OCI-M1 (cell line): Measurements from ENCODE around the gene THADA.
"Not testable (repeated sequence)": the region's sequence is repeated elsewhere in the genome, so short reads cannot be mapped to it uniquely, and the experiment has no call there.

Experiments used
- DNase-seq: peaks from one replicate; lab custom pipeline; 2025; lab: John Stamatoyannopoulos, UW

Gene THADA, protein sequence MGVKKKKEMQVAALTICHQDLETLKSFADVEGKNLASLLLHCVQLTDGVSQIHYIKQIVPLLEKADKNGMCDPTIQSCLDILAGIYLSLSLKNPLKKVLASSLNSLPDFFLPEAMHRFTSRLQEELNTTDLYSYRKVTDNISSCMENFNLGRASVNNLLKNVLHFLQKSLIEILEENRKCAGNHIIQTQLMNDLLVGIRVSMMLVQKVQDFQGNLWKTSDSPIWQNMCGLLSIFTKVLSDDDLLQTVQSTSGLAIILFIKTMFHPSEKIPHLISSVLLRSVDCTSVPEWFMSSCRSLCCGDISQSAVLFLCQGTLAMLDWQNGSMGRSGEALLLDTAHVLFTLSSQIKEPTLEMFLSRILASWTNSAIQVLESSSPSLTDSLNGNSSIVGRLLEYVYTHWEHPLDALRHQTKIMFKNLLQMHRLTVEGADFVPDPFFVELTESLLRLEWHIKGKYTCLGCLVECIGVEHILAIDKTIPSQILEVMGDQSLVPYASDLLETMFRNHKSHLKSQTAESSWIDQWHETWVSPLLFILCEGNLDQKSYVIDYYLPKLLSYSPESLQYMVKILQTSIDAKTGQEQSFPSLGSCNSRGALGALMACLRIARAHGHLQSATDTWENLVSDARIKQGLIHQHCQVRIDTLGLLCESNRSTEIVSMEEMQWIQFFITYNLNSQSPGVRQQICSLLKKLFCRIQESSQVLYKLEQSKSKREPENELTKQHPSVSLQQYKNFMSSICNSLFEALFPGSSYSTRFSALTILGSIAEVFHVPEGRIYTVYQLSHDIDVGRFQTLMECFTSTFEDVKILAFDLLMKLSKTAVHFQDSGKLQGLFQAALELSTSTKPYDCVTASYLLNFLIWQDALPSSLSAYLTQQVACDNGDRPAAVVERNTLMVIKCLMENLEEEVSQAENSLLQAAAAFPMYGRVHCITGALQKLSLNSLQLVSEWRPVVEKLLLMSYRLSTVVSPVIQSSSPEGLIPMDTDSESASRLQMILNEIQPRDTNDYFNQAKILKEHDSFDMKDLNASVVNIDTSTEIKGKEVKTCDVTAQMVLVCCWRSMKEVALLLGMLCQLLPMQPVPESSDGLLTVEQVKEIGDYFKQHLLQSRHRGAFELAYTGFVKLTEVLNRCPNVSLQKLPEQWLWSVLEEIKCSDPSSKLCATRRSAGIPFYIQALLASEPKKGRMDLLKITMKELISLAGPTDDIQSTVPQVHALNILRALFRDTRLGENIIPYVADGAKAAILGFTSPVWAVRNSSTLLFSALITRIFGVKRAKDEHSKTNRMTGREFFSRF (N-terminal part only)

DNA sequence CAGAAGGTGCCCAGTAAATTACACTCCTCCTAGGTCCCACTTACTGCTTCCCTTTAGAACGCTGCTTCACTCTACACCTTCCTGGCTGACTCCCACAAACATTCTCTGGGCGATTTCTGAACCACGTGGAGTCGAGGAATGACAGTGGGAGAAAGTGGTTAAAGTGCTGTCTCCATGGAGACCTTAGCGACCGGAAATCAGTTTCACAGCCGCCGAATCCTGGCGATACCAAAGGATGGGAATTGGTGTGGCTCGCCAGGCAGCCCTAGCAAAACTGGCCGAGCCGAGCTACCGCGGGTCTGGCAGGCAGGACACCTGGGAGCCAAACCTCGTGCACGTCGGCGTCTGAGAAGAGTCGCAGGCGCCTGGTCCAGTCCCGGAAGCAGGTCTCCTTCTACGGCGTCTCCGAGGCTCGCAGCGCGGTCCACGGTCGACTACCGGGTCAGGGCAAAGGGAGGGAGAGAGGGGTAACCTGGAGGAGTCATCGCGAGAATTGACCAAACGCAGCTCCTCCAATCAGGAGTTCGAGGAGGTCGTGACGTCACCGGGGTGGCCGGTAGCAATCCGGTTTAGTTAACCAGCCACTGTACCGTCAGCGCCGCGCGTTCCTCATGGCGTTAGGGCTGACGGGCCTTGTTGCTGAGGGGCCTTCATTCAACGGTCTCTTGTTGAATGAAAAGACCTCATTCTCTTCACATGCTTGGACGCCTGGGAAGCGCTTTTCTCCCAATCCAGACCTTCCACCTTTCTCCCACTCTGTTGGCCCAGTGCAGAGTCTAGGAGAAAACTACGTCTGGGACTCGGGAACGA, at the start of gene THADA:
Gene THADA, minus strand, starts transcription at position 436 of the 810 bp plus-strand sequence. CDS start 3,646 bp downstream, outside the sequence.
- DNase-seq = peak; percentile 99

DNA sequence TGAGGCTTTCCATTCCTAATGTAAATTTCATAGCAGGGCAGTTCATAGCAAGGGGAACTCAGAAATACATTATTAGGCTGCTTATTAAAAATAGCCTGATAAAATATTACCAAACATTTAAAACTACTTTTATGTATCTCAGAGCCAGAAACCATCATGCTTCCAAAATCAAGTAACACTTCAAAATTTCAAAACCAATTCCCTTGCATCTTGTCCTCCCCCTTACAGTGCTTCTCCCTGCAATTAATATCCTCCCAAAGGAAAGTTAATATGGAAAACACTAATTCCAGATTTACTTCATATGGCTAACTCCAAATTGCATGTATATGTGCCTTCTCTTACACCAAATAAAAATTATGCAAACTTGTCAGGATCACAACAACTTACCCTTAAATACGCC, 47.8 kb upstream of the THADA start:
- DNase-seq = no peak

DNA sequence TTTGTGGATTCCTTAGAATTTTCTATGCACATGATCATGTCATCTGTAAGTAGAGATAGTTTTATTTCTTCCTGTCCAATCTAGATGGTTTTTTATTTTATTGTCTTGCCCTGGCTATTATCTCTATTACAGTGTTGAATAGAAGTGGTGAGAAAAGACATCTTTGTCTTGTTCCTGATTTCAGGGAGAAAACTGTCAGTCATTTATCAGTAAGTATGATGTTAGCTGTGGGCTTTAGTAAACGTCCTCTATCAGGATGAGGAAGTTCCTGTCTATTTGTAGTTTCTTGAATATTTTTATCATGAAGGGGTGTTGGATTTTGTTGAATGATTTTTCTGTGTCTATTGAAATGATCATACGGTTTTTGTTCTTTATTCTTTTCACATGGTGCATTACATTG, 46.5 kb upstream of the THADA start:
- peak; percentile 72 for DNase-seq

DNA sequence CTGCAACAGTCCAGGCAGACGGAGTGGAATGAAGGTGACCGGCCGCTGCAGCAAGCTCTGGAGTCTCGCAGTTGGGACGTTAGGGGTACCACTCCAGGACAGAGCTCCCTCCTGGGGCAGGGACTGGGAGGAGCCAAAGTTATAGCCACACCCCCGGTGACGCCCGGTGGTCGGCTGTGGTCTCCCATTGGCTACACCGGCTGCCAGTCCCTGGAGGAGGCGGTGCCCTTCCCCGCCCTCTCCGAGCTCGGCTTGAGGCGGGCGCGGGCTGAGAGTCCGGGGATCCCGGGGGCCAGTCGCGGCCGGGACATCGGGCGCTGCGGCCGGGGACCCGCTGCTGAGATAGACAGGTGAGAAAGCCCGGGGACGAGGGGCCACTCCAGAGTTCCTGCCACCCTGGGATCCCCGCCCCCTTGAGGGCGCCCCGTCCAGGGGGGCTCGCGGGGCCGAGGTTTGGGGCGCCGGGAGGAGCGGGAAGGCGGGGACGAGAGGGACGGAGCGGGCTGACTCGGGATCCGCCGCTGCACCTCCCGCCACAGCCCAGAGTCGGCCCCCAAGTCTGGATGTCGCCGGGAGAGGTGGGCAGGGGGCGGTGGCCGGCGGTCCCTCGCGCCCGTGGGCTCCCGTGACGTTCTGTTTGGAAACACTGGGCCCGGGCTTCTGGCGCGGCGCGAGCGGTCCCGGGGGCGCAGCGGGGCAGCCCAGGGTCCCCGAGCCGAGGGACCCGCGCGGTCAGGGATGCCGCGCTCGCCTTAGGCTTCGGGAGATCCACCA, 41.4 kb upstream of the THADA start, which contains the start of gene PLEKHH2:
Gene PLEKHH2, plus strand, starts transcription at position 231 of the 774 bp plus-strand sequence. CDS start 7,414 bp downstream, outside the sequence.
- peak; percentile 85 for DNase-seq

DNA sequence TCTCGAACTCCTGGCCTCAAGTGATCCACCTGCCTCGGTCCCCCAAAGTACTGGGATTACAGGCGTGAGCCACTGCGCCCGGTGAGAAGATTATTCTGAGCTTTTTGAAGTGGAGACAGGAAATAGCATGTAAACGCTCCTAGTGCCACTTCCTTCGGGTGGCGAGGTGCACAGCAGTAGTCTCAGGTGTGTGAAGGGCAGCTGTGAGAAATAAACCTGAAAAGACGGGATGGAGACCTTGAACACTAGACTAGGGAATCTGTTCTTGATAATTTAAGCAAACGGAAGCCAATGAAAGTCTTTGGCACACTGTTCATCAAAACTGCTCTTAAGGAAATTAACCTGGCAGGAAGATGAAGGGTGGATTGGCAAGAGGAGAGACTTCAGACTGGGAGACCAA, 40.8 kb upstream of the THADA start:
- DNase-seq = no peak

DNA sequence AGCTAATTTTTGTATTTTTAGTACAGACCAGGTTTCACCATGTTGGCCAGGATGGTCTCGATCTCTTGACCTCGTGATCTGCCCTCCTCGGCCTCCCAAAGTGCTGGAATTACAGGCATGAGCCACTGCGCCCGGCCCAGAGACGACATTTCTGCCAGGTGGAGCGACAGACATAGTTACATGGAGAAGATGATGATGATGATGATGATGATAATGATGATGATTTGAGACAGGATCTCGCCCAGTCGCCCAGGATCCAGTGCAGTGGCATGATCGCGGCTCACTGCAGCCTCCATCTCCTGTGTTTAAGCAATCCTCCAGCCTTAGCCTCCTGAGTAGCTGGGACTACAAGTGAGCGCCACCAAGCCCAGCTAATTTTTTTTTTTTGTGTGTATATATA, 40.3 kb upstream of the THADA start:
- not testable (repeated sequence) for DNase-seq

DNA sequence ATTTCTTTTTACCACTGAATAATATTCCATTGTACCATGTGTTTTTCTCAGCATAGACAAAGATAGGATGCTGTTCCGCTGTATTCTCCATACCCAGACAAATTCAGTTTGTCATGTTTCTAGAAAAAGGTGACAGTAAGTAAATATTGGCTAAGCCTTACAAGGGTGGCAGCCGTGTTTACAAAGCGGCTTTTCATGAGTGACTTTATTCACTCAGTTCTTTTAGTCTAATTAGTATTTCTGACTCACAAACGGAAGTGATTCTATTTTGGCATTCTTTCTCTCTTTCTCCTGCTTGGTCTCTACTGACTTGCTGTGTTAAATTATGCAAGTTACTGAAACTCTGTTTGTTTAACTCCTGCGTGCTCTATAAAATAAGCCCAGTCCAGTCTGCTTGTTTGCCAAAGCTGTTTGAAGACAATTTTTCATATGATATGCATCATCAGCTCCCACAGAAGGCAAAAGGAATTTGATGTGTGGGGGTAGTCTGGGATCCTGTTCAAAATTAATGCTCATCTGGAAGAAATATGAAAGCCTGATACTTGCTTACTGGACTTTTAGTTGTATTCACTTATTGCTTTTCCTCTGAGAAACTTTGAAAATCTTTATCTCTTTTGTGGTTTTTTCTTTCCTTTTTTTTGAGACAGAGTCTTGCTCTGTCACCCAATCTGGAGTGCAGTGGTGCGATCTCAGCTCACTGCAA, 38.9 kb upstream of the THADA start:
- DNase-seq = peak; percentile 44

DNA sequence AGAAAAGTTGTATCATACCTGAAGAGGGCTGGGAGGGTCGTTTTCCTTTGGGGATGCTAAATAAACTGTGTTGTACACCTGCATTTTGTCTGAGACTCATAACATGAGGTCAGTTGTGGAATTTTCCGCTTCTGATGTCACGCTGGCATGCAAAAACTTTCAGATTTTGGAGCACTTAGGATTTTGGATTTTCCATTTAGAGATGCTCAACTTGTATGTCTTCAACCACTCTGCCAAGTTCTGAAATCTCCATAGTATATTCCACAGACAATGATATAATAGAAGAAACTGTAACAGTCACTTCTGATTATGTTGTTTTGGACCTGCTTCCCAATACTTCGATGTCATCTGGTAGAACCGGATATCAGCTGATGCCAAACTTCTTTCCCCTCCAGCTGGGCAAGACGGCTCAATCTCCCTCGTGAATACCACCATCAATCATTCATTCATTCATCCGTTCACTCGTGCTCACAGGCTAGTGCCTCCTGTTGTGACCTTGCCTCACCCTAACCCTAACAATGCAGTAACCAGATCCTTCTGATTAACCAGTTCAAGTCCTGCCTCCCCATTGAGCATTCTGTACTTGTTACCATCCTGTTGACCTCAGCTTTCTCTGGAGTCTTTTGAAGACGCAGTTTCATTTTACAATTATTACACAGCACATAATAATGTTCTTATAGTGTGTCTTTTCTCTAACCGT, 35.9 kb upstream of the THADA start:
- DNase-seq = no peak

DNA sequence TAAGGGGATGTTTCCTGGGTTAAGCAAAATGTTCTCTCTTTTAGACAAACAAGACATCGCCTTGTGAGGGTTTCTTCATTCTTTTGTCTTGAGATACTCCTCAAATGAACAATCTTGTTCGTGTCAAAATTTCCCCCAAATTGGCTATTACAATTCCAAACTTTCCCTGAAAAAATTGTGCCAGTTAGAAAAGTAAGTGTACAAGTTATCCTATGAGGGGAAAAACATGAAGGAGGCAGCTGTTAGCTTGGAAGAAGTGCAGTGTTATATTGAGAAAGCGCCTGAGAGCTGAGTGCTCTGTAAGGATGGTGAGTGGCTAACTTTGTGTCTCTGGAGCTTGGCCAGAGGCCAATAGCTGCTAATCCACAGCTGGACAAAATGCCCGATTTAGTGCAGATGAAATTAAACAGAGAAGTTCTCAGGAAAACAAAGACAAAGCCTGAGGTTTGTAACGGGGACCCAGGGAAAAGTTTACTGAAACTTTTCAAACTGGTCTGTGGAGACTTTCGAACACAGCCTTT, 27.2 kb upstream of the THADA start:
- DNase-seq = peak; percentile 40

DNA sequence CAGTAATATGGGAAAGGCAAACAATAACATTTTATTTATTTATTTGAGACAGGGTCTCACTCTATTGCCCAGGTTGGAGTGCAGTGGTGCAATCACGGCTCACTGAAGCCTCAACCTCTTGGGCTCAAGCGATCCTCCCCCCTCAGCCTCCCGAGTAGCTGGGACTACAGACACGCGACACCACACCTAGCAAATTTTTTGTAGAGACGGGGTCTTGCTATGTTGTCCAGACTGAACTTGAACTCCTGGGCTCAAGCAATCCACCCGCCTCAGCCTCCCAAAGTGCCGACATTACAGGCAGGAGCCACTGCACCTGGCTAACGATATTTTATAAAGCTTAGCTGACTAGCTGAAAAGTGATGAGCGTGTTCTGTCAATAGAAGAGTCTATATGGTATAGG, 23.7 kb upstream of the THADA start:
- DNase-seq = no peak

DNA sequence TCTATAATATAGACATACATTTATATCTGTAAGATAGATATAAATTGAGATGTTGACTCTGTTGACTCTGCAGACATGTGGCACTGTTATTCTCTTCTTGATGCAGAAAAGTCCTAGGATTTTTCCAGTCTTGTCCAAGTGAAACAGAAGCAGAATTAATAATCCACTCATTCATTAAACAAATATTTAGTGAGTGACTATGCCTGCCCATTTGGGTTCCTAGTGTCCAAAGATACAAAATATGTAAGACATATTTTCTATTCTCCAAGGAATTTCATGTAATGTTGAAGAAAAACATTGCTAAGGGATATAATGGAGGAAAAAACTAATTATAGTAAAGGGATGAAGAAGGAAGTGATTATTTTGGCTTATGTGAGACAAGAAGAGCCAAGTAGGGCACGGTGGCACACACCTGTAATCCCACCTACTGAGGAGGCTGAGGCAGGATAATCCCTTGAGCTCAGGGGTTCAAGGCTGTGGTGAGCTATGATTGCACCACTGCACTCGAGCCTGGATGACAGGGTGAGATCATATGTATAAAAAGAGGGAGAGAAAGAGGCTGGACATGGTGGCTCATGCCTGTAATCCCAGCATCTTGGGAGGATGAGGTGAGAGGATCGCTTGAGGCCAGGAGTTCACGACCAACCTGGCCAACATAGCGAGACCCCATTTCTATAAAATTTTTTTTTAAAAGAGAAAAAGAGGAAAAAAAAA, 21.3 kb upstream of the THADA start:
- no peak for DNase-seq

DNA sequence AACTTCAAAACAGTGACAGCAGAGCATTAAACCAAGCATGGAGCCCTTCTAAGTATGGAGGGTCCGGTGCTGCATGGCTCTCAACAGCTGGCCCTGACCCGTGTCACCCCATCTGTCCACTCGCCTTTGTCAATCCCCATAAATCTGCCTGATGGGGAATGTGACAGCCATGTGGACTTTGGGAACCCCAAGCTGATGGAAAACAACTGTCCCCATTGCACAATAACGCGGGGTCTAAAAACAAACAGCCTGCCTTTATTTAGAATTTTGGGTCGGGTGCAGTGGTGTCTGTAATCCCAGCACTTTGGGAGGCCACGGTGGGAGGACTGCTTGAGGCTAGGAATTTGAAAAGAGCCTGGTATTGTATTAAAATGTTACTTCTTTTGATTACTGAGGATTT, 17.1 kb upstream of the THADA start:
- no peak for DNase-seq

DNA sequence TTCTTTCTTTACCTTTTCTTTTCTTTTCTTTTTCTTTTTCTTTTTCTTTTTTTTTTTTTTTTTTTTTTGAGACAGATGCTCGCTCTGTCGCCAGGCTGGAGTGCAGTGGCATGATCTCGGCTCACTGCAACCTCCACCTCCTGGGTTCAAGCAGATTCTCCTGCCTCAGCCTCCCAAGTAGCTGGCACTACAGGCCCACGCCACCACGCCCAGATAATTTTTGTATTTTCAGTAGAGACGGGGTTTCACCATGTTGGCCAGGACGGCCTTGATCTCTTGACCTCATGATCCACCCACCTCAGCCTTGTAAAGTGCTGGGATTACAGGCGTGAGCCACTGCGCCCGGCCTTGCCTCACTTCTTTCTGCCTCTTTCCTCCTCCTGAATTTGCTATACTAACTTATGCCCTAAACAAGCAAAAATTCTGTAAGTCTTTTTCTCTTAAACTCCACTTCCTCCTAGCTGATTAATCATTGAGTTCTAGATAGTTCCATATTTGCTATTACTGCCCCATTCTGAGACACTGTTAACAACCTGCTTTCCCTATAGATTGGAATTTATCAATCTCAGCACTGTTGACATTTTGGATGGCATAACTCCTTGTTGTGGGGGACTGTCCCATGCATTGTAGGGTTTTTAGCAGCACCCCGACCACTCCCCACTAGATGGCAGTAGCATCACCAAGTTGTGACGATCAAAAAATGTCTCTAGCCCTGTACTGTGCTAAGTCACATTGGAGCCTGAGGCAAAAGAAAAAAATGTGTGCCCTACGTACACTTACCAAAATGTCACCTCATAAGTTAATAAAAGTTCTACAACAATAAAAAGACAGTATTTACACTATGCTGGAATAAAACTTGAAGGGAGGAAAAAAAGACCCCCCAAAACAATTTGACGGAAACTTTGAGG, 16.4 kb upstream of the THADA start:
- DNase-seq = peak; percentile 90

DNA sequence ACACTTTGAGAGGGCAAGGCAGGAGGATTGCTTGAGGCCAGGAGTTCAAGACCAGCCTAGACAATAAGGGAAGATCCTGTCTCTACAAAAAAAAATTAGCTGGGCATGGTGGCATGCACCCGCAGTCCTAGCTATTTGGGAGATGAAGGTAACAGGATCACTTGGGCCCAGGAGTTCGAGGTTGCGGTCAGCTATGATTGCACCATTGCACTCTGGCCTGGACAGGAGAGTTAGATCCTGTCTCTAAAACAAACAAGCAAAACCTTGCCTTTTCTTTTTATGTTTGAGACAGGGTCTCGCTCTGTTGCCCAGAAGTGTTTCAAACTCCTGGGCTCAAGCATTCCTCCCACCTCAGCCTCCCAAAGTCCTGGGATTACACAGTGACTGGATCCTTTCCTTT, 14.5 kb upstream of the THADA start:
- DNase-seq = no peak

DNA sequence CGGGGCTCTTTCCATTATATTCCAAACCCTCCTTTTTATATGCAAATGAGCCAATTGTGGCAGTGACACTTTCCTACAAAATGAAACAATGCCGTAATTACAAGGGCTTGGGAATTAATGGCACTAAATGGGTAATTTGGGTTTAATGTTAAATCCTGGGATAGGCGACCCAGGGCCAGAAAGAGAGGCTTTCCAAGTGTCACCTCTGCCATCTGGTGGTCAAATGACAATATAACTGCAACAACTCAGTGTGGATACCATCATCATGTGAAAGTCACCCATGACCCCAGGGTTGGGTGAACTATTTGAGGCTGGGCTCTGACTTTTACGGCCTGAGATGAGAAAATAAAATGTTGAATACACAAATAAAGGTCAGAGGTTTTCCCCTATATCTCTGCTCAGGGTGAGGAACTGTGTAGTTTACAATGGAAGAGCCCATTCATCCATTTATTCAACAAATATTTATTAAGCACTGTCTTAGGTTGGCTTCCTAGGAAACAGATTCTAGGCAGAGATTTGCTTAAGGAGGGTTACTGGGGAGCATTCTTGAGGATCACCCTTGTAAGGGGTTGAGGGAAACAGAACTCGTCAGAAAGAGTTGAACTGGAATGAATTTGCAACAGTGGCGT, 13.6 kb upstream of the THADA start:
- peak; percentile 67 for DNase-seq

DNA sequence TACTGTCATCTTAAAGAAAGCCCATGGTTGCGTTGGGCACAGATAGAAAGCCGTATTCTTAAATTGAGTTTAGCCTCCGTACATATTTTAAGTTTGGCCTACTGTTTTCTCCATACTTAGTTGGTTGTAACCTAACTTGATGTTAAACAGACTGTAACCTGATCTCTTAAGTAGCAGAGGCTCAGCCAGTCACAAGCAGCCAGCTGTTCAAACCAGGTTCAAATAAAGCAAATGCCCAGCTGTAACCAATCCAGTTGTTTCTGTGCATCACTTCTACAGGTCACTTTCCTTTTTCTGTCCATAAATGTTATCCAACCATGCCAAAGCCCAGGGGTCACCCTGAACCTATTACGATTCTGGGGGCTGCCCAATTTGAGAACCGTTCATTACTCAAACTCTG, 10.0 kb upstream of the THADA start:
- DNase-seq = no peak
